ENCODE results near the gene FRS3.
"Not testable (repeated sequence)": the region's sequence is repeated elsewhere in the genome, so short reads cannot be mapped to it uniquely, and the experiment has no call there.

GRCh38 chr6:41811946-41812345 lies 32.2 kb upstream of the FRS3 start:
- not testable (repeated sequence) for TF ChIP-seq CTCF, POLR2A (IDR thresholded peaks at IDR 0.05)

All from adrenal gland (tissue), 5 donors.